K562 (cell line): Measurements from ENCODE around the gene MVB12B. TPM values are rescaled to one million over a fixed set of nuclear protein-coding genes. Genes with fewer than 3 reads are reported as not detected.

ENCODE experiments used
- ATAC-seq: fragments of 200-7000 bp; cut with Tn5 transposase; 3 replicates; pipeline ENCODE4 v1.9.1; 2020; ENCODE audit warnings: moderate library complexity
- BruUV-seq: library from RNA; stranded (reverse); fragments of 400-500 nt; replicated peaks from 2 replicates; lab custom pipeline; 2021; lab: Mats Ljungman, UMichigan
- CTCF ChIA-PET: fragments of 300-600 bp; formaldehyde crosslinking; extraction: SDS; loops from one replicate; lab custom pipeline; 2021; ENCODE audit warnings: low intra/inter-chr PET ratio; lab: Yijun Ruan, JAX
- POLR2A ChIA-PET: fragments of 300-600, 350-650 bp; sonication (Branson Sonifier 250); formaldehyde crosslinking; extraction: SDS; loops from one replicate; lab custom pipeline; 2021; ENCODE audit warnings: antibody characterized with exemption, inconsistent platforms; lab: Yijun Ruan, JAX
- DNase-seq, 4 experiments: peaks; one replicate each; pipeline versions ENCODE4 v3.0.0 to v3.0.0-alpha.2; 2011 to 2018; ENCODE audit warnings: low spot score in 3 of 4, mixed read lengths in 3 of 4; ENCODE audit errors: extremely low read depth in 1 of 4
- FAIRE-seq: peaks from 2 replicates; lab custom pipeline; 2011; peaks lifted over from hg19 to GRCh38; lab: Jason Lieb, UNC
- H2AFZ ChIP-seq: 2 replicates; pipeline ENCODE4 v1.6.0; 2011; ENCODE audit warnings: low read depth, low read length, control low read depth, inconsistent platforms
- H3K27ac ChIP-seq: fragments of 200-600 bp; 3 replicates; pipeline ENCODE4 v1.8.0; 2011; ENCODE audit warnings: low read depth, mild to moderate bottlenecking, control low read depth, inconsistent platforms, low read length, moderate library complexity, mixed read lengths; ENCODE audit errors: extremely low read depth
- H3K27me3 ChIP-seq, 2 experiments: fragments of 300-600 bp in 1 of 2; 2 replicates in 1 of 2; 3 replicates in 1 of 2; pipeline versions ENCODE4 v1.6.0 to v1.8.0; 2011; ENCODE audit warnings: inconsistent platforms in 2 of 2, low read length in 2 of 2, mild to moderate bottlenecking in 1 of 2, mixed read lengths in 1 of 2, moderate library complexity in 1 of 2; ENCODE audit not compliant: control insufficient read depth in 2 of 2, insufficient read depth in 2 of 2
- H3K36me3 ChIP-seq: fragments of 300-600 bp; 3 replicates; pipeline ENCODE4 v1.8.0; 2011; ENCODE audit warnings: mild to moderate bottlenecking, low read length, inconsistent platforms; ENCODE audit not compliant: control insufficient read depth, insufficient read depth
- H3K4me1 ChIP-seq, 2 experiments: fragments of 200-600 bp in 1 of 2; replicated peaks in 1 of 2; 2 replicates in 1 of 2; 3 replicates in 1 of 2; pipeline versions ENCODE4 v1.5.1 to v1.8.0; 2011; ENCODE audit warnings: inconsistent platforms in 2 of 2, low read length in 2 of 2, mild to moderate bottlenecking in 1 of 2, mixed read lengths in 1 of 2, moderate library complexity in 1 of 2; ENCODE audit not compliant: control insufficient read depth in 2 of 2, insufficient read depth in 2 of 2
- H3K4me2 ChIP-seq: 2 replicates; pipeline ENCODE4 v1.6.1; 2011; ENCODE audit warnings: low read length, control low read depth, inconsistent platforms, mixed read lengths; ENCODE audit not compliant: insufficient read depth
- H3K4me3 ChIP-seq: fragments of 200-600 bp; sonication (generic), shearing (Covaris generic); 2 replicates; pipeline ENCODE4 v1.5.1; 2016; ENCODE audit warnings: control low read depth, inconsistent platforms
- H3K79me2 ChIP-seq: fragments of 200-600 bp; 3 replicates; pipeline ENCODE4 v1.8.0; 2011; ENCODE audit warnings: low read length, inconsistent platforms; ENCODE audit not compliant: control insufficient read depth, insufficient read depth
- H3K9ac ChIP-seq, 2 experiments: 2 replicates each; pipeline versions ENCODE4 v1.6.0 to v1.6.1; 2011; ENCODE audit warnings: low read depth in 2 of 2, low read length in 2 of 2, control low read depth in 1 of 2, inconsistent platforms in 1 of 2, mild to moderate bottlenecking in 1 of 2, mixed read lengths in 1 of 2; ENCODE audit not compliant: insufficient read depth in 1 of 2
- H3K9me1 ChIP-seq: one replicate; pipeline ENCODE4 v1.6.0; 2011; ENCODE audit warnings: inconsistent platforms, mild to moderate bottlenecking, low read length, moderate library complexity; ENCODE audit not compliant: control insufficient read depth, insufficient read depth
- H3K9me3 ChIP-seq: replicated peaks from 2 replicates; pipeline ENCODE4 v1.5.1; 2011; ENCODE audit warnings: low read depth, low read length, inconsistent platforms; ENCODE audit not compliant: control insufficient read depth, insufficient read depth
- H4K20me1 ChIP-seq: replicated peaks from 2 replicates; pipeline ENCODE4 v1.6.1; 2011; ENCODE audit warnings: low read length, inconsistent platforms, mixed read lengths; ENCODE audit not compliant: control insufficient read depth, insufficient read depth
- CREB3 ChIP-seq: fragments of 450-650 bp; conservative IDR thresholded peaks from 2 replicates; pipeline ENCODE4 v1.6.1; 2016; ENCODE audit warnings: missing genetic modification characterization, low read depth, mild to moderate bottlenecking, missing compliant biosample characterization, moderate library complexity
- ETV6 ChIP-seq, 3 experiments: fragments of 150-350 bp in 1 of 3; sonication (generic) in 1 of 3; formaldehyde crosslinking in 1 of 3; IDR thresholded peaks; 2 replicates each; pipeline versions ENCODE4 v1.6.1 to v1.8.0; 2014 to 2022; ENCODE audit warnings: borderline replicate concordance in 2 of 3, low read depth in 2 of 3, antibody characterized with exemption in 1 of 3, low read length in 1 of 3, mild to moderate bottlenecking in 1 of 3, missing genetic modification reagents in 1 of 3
- NFYB ChIP-seq: IDR thresholded peaks from 2 replicates; pipeline ENCODE4 v1.6.1; 2011; ENCODE audit warnings: mild to moderate bottlenecking, moderate library complexity; ENCODE audit not compliant: insufficient read length; ENCODE audit errors: extremely low read depth
- TAF9B ChIP-seq: fragments of 450-650 bp; IDR thresholded peaks from 2 replicates; pipeline ENCODE4 v1.6.1; 2018; ENCODE audit warnings: mild to moderate bottlenecking; ENCODE audit not compliant: partially characterized antibody
- ZNF232 ChIP-seq: sonication (generic); formaldehyde crosslinking; IDR thresholded peaks from 2 replicates; pipeline ENCODE4 v1.8.0; 2022; ENCODE audit warnings: mild to moderate bottlenecking, missing genetic modification reagents
- WGBS: fragments of 100-300 bp; shearing (Covaris generic); methylation state at CpG from one replicate; pipeline ENCODE4 v1.1.6; 2016; ENCODE audit warnings: low coverage, mixed read lengths; ENCODE audit not compliant: insufficient coverage; ENCODE audit errors: missing lambda C conversion rate; 5-methylcytosine and 5-hydroxymethylcytosine counted together
- in situ Hi-C: fragments of 300-500 bp; cut with MboI; formaldehyde crosslinking; loops from 4 replicates; pipeline ENCODE4 v1.15.0; 2018; ENCODE audit warnings: inconsistent platforms, mixed read lengths
- intact Hi-C: fragments of 100-400 bp; cut with micrococcal nuclease; formaldehyde crosslinking; loops from 2 replicates; pipeline ENCODE4 v1.14.2; 2022
- polyA plus RNA-seq, 8 experiments: library from polyadenylated mRNA; depleted of rRNA in 4 of 8; stranded (reverse) in 5 of 8; unstranded in 3 of 8; fragments of >200 nt; fragmentation: Nextera tagmentation in 2 of 8; fragmentation: Illumina TruSeq in 1 of 8; extraction: Ambion mirVana in 2 of 8; extraction: Trizol in 1 of 8; gene quantifications; 2 replicates each; pipeline versions ENCODE4 v1.2.1 to v1.2.3, GENCODE V29; 2011 to 2014; ENCODE audit warnings: inconsistent platforms in 1 of 8, missing spikeins in 1 of 8
- total RNA-seq, 7 experiments: library from RNA; depleted of rRNA in 6 of 7; stranded (reverse); fragments of >200 nt in 6 of 7; fragmentation: Illumina TruSeq in 2 of 7; extraction: Trizol in 2 of 7; gene quantifications; 2 replicates each; pipeline versions ENCODE4 v1.2.1 to v1.2.3, GENCODE V29; 2011 to 2021; ENCODE audit warnings: low replicate concordance in 1 of 7
- TF ChIP-seq, protein P1 (sequence below): fragments of 450-650 bp; IDR thresholded peaks from one replicate; pipeline ENCODE4 v1.6.1; 2018; ENCODE audit warnings: mild to moderate bottlenecking, moderate library complexity; ENCODE audit not compliant: partially characterized antibody
- TF ChIP-seq, protein P2 (sequence below), 2 experiments: fragments of 450-650 bp; IDR thresholded peaks; 2 replicates each; pipeline ENCODE4 v1.6.1; 2016; ENCODE audit warnings: mild to moderate bottlenecking in 2 of 2, borderline replicate concordance in 1 of 2, low read depth in 1 of 2, moderate library complexity in 1 of 2

The MVB12B gene
- total and polyA plus RNA-seq, 9 of the 15 experiments (the other 6 are each of a cell fraction or from before 2014, with no cell fraction given) = not detected

GRCh38 chr9:126436545-126437267 lies 110.1 kb downstream of the MVB12B start:
- no peak overlapping the region for H2AFZ ChIP-seq
- WGBS = 0% methylated on average over 6 of the region's 6 CpGs
- ChIA-PET CTCF (no interaction called here), POLR2A (interaction anchor here (0.9 to 1.0 kb wide), 2 partner anchors 9 to 31 kb away, joined by 3 read pairs; no protein-coding TSS in a partner anchor)
- ATAC-seq = no peak
- no peaks in the 10 kb centered on the region for H3K4me1 ChIP-seq
- no peaks in the 10 kb centered on the region for H3K79me2 ChIP-seq
- H3K9ac ChIP-seq = no peak overlapping the region
- in situ Hi-C loops = no loop called here
- H3K4me3 ChIP-seq = no peak overlapping the region
- H3K36me3 ChIP-seq = no peaks in the 10 kb centered on the region
- no peak overlapping the region for H3K4me2 ChIP-seq
- no peaks in the 10 kb centered on the region for H3K9me3 ChIP-seq
- no peak overlapping the region for H3K27ac ChIP-seq
- H4K20me1 ChIP-seq = 0 out of 2 replicates have a peak, but pooled peaks cover 5% of the 10 kb centered on the region
- no peaks in the 10 kb centered on the region for H3K9me1 ChIP-seq
- BruUV-seq = no TSS peak
- peaks cover 18 to 42% of the 10 kb centered on the region in 2 experiments; a peak in 3 of 5 replicates for H3K27me3 ChIP-seq
- DNase-seq = no peak
- FAIRE-seq = no peak
- intact Hi-C loops = loop anchor here (10.0 kb wide), 1 partner anchor 58 kb away; no protein-coding TSS in a partner anchor
- TF ChIP-seq, protein P1, sequence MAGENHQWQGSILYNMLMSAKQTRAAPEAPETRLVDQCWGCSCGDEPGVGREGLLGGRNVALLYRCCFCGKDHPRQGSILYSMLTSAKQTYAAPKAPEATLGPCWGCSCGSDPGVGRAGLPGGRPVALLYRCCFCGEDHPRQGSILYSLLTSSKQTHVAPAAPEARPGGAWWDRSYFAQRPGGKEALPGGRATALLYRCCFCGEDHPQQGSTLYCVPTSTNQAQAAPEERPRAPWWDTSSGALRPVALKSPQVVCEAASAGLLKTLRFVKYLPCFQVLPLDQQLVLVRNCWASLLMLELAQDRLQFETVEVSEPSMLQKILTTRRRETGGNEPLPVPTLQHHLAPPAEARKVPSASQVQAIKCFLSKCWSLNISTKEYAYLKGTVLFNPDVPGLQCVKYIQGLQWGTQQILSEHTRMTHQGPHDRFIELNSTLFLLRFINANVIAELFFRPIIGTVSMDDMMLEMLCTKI = no peak
- TF ChIP-seq, protein P2, sequence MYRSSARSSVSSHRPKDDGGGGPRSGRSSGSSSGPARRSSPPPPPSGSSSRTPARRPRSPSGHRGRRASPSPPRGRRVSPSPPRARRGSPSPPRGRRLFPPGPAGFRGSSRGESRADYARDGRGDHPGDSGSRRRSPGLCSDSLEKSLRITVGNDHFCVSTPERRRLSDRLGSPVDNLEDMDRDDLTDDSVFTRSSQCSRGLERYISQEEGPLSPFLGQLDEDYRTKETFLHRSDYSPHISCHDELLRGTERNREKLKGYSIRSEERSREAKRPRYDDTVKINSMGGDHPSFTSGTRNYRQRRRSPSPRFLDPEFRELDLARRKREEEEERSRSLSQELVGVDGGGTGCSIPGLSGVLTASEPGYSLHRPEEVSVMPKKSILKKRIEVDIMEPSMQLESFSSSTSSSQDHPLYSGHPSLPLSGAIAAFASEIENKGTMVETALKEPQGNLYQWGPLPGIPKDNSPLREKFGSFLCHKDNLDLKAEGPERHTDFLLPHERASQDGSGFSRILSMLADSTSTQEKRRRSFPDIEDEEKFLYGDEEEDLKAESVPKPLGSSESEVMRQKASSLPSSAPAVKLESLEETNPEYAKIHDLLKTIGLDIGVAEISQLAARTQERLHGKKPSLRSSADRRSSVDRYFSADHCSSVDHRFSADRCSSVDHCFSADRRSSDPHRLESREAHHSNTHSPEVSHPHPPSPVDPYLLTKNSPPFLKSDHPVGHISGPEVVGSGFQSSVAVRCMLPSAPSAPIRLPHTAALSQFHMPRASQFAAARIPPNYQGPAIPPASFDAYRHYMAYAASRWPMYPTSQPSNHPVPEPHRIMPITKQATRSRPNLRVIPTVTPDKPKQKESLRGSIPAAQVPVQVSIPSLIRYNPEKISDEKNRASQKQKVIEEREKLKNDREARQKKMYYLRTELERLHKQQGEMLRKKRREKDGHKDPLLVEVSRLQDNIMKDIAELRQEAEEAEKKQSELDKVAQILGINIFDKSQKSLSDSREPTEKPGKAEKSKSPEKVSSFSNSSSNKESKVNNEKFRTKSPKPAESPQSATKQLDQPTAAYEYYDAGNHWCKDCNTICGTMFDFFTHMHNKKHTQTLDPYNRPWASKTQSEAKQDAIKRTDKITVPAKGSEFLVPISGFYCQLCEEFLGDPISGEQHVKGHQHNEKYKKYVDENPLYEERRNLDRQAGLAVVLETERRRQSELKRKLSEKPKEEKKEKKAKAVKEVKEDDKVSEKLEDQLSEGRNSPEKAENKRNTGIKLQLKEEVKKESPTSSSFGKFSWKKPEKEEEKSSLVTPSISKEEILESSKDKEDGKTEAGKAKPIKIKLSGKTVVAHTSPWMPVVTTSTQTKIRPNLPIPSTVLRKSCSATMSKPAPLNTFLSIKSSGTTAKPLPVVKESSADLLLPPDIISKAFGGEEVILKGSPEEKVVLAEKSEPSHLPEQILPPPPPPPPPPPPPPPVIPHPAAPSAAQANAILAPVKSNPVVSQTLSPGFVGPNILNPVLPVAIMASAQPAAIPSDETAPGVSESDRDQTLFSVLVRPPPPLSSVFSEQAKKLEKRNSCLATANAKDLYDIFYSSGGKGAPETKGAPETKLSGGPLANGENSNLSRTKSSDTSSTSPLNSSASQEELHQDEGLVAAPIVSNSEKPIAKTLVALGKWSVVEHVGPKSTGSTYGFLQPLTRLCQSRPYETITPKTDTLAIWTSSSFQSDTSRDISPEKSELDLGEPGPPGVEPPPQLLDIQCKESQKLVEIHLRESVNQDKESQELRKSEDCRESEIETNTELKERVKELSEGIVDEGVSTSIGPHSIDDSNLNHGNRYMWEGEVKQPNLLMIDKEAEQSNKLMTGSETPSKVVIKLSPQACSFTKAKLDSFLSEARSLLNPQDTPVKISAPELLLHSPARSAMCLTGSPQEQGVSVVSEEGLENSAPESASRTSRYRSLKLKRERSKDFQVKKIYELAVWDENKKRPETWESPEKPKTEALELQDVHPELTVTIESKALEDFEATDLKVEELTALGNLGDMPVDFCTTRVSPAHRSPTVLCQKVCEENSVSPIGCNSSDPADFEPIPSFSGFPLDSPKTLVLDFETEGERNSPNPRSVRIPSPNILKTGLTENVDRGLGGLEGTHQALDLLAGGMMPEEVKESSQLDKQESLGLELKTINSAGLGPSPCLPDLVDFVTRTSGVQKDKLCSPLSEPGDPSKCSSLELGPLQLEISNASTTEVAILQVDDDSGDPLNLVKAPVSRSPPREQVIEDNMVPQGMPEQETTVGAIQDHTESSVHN (IDR thresholded peaks at IDR 0.05; ENCODE audit: borderline replicate concordance in 1 of 2, low read depth in 1 of 2) = no peak
- TF ChIP-seq CREB3 (tag) (no peak), ETV6 (IDR thresholded peaks at IDR 0.05; ENCODE audit: borderline replicate concordance in 1 of 2, low read depth in 2 of 2, low read length in 1 of 2) (no peak), ETV6 (CRISPR knock-in tag; IDR thresholded peaks at IDR 0.05; ENCODE audit: borderline replicate concordance) (no peak), TAF9B (no peak), ZNF232 (no peak), NFYB (no peak)
